Right lobe of liver (tissue), 6 donors: ENCODE results near the gene SEZ6. TPM values are rescaled to one million over a fixed set of nuclear protein-coding genes. Genes with fewer than 3 reads are reported as not detected.

Experiments used
- ATAC-seq, 4 donors: fragments of 200-7000 bp; cut with Tn5 transposase; one replicate each; pipeline ENCODE4 v1.9.1; 2020; ENCODE audit warnings: mild to moderate bottlenecking in 4 of 4, moderate library complexity in 4 of 4
- DNase-seq, 3 donors: peaks; one replicate each; pipeline ENCODE4 v3.0.0-alpha.2; 2020
- H3K27ac ChIP-seq, 3 donors: fragments of 200-600 bp; one replicate each; pipeline ENCODE4 v1.8.0; 2022
- H3K27me3 ChIP-seq, 2 donors: fragments of 200-600 bp; one replicate each; pipeline ENCODE4 v1.8.0; 2022
- H3K36me3 ChIP-seq, 4 donors: fragments of 200-600 bp; sonication (generic) in 1 of 4; one replicate each; pipeline versions ENCODE4 v1.5.1 to v1.8.0; 2017 to 2022; ENCODE audit warnings: control low read depth in 1 of 4
- H3K4me1 ChIP-seq, 4 donors: fragments of 200-600 bp; sonication (generic) in 1 of 4; one replicate each; pipeline versions ENCODE4 v1.5.1 to v1.8.0; 2017 to 2022; ENCODE audit warnings: control low read depth in 1 of 4
- H3K4me3 ChIP-seq, 3 donors: fragments of 200-600 bp; one replicate each; pipeline ENCODE4 v1.8.0; 2022
- H3K9me3 ChIP-seq, 4 donors: fragments of 200-600 bp; sonication (generic) in 1 of 4; one replicate each; pipeline versions ENCODE4 v1.5.1 to v1.8.0; 2017 to 2022; ENCODE audit warnings: control low read depth in 1 of 4
- CTCF ChIP-seq, 4 donors: fragments of 200-600 bp in 3 of 4; fragments of 450-650 bp in 1 of 4; IDR thresholded peaks; one replicate each; pipeline versions ENCODE4 v1.5.1 to v1.8.0; 2016 to 2022; ENCODE audit warnings: antibody characterized with exemption in 4 of 4, mild to moderate bottlenecking in 2 of 4
- POLR2A ChIP-seq: fragments of 450-650 bp; IDR thresholded peaks from one replicate; pipeline ENCODE4 v1.6.1; 2017; ENCODE audit warnings: antibody characterized with exemption, mild to moderate bottlenecking
- WGBS: methylation state at CpG from one replicate; pipeline ENCODE4 v1.1.6; 2018; ENCODE audit warnings: low coverage, low lambda C conversion rate; ENCODE audit not compliant: insufficient coverage; ENCODE audit errors: missing lambda C conversion rate; 5-methylcytosine and 5-hydroxymethylcytosine counted together
- intact Hi-C, 2 donors: fragments of 100-400 bp; cut with DNase I; formaldehyde crosslinking; loops; one replicate each; pipeline versions ENCODE4 v1.11.2 to v1.14.1; 2022
- total RNA-seq, 6 experiments: library from RNA; depleted of rRNA in 2 of 6; stranded (reverse); fragments of >200 nt in 2 of 6; fragmentation: NEBNext Ultra II Directional in 3 of 6; extraction: Animal tissue kit (Norgen Biotek cat#: 25700) in 3 of 6; gene quantifications; one replicate each; pipeline versions ENCODE4 v1.1.0 to v1.2.4, GENCODE V29; 2016 to 2023
- donor health status: DM: no; HTN: yes; CAD: no.
- donor health status: DM: no; HTN: no; CAD: no.
- donor health status: DM: no; HTN: no; CAD: no.
- donor health status: DM: no; HTN: yes; CAD: no.
- donor health status: DM: no; HTN: yes; CAD: no.

The SEZ6 gene
- total RNA-seq, 6 experiments from 2014 or later, result not detected

DNA sequence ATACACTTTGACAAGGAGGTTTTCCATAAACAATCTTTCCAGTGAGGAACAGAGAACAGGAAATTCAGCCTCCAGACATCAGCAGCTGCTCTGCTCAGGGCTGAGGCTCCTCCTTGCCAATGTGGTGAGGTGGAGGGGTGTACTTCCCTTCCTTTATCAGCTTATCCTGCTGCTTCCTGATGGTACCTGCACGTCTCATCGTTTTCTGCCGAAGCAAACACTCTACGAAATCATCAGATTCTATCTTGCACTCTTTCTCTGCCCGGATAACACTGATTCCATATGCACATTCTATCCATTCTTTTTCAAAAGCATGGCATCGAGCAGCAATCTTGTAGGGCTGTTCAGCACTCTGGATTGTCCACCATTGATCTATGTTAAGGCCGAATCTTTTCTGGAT is 15.4 kb upstream of the SEZ6 start:
- H3K9me3 ChIP-seq, result no peaks in the 10 kb centered on the region
- intact Hi-C loops, result no loop called here
- WGBS, result 80% methylated on average over 4 of the region's 7 CpGs
- no peak overlapping the region for H3K27ac ChIP-seq
- no peaks in the 10 kb centered on the region for H3K4me1 ChIP-seq
- ATAC-seq, result no peak
- no peaks in the 10 kb centered on the region for H3K27me3 ChIP-seq
- DNase-seq, result no peak
- TF ChIP-seq POLR2A (no peak), CTCF (IDR thresholded peaks at IDR 0.05) (no peak)
- no peak overlapping the region for H3K4me3 ChIP-seq
- no peaks in the 10 kb centered on the region for H3K36me3 ChIP-seq

- Histone ChIP-seq H3K4me3 (no peak overlapping the region), H3K27ac (no peak overlapping the region), H3K9me3 (no peaks in the 10 kb centered on the region), H3K36me3 (no peaks in the 10 kb centered on the region), H3K27me3 (no peaks in the 10 kb centered on the region), H3K4me1 (no peaks in the 10 kb centered on the region)
- intact Hi-C loops, result no loop called here
- ATAC-seq, result no peak
- 82% methylated on average over 4 of the region's 8 CpGs for WGBS
- DNase-seq, result no peak
- TF ChIP-seq CTCF (IDR thresholded peaks at IDR 0.05), result no peak
- TF ChIP-seq POLR2A, result no peak
These were observed 14.7 kb upstream of the SEZ6 start for GRCh38 chr17:29020576-29020975.

- H3K27ac ChIP-seq, result no peak overlapping the region
- H3K27me3 ChIP-seq, result no peaks in the 10 kb centered on the region
- WGBS, result 23% methylated on average over 19 of the region's 39 CpGs
These were observed 13.8 kb upstream of the SEZ6 start for GRCh38 chr17:29019475-29020181.

GRCh38 chr17:29018788-29019474 is 13.1 kb upstream of the SEZ6 start:
- no peak for TF ChIP-seq CTCF (IDR thresholded peaks at IDR 0.05)
- TF ChIP-seq POLR2A, result no peak
- Histone ChIP-seq H3K4me1 (no peaks in the 10 kb centered on the region), H3K27ac (no peak overlapping the region), H3K36me3 (no peaks in the 10 kb centered on the region), H3K9me3 (no peaks in the 10 kb centered on the region), H3K27me3 (no peaks in the 10 kb centered on the region), H3K4me3 (no peak overlapping the region)
- 54% methylated on average over 4 of the region's 6 CpGs for WGBS
- no peak for ATAC-seq
- intact Hi-C loops, result no loop called here
- no peak for DNase-seq

More at GRCh38 chr17:29019475-29020181, 13.8 kb upstream of the SEZ6 start:
- no peak overlapping the region for H3K4me3 ChIP-seq
- ATAC-seq, result peak in 3 of 4 donors; percentile 41 to 67 (median 49)
- H3K9me3 ChIP-seq, result no peaks in the 10 kb centered on the region
- no peaks in the 10 kb centered on the region for H3K36me3 ChIP-seq
- H3K4me1 ChIP-seq, result no peaks in the 10 kb centered on the region
- TF ChIP-seq CTCF (IDR thresholded peaks at IDR 0.05), result no peak
- TF ChIP-seq POLR2A, result no peak
- no peak for DNase-seq
- intact Hi-C loops, result no loop called here
